GM12873 (cell line): ENCODE measurements around the gene JARID2.

Experiments
- CTCF ChIP-seq: IDR thresholded peaks from 2 replicates; pipeline ENCODE4 v1.5.1; 2012; ENCODE audit warnings: low read depth, mild to moderate bottlenecking, moderate library complexity, low read length, control low read depth; ENCODE audit not compliant: insufficient read depth; ENCODE audit errors: missing control alignments

Gene JARID2

GRCh38 chr6:15457121-15457650 is 211.3 kb downstream of the JARID2 start:
- TF ChIP-seq CTCF, result no peak

DNA sequence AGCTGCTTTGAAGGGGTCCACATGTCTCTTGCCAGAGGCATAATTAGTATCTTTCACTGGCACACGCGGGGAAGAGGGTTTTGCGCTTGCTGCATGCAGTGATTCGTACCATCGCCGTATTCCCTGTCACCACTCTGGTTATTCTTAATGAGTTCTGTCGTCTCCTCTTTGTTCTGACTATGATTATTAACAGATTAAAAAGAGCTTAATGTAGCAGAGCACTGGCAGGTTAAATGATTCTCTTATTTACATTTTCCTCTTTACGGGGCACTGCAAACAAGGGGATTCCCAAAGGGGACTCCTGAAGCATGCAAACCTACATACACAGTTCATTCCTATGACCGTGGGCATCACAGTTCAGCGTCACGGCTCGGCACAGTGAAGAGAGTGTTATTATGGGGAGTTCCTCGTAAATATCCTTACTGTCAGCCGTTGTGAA is 212.2 kb downstream of the JARID2 start:
- no peak for TF ChIP-seq CTCF

- no peak for TF ChIP-seq CTCF
Measured at GRCh38 chr6:15460110-15460727, 214.3 kb downstream of the JARID2 start.

DNA sequence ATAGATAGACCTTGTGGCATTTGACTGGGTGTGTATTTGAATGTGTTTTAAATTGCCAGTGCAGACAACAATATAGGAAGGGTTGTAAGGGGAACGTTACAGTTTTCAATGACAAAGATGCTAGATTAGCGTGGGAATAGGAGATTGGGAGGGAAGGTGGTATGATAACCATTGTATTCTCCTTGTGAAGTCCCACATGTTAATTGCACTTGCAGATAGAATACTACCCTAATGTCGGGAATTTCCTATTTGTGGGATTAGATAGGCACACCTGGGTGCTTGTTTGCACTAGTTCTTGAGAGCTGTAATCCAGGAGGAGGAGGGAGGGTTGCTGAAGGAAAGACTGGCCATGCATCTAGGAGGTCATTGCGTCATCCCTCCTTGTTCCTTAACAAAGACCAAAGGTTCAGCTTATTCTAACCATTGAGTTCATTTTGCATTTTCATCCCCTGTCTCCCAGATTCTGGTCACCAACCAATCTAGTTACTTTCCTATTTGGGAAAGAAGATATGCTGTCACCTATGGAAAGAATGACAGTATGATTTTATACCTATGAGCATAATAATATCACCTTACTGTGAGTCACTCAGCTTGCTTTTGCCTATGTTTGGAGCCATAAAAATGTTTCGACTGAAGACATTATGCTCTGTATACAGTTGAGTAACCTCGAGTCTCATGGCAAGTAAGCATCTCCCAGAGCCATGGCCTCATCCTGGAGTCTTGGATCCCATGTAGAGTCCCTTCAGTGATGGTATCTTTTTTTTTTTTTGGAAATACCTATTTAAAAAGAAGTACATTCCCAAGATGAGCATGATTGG is 215.5 kb downstream of the JARID2 start:
- TF ChIP-seq CTCF, result no peak

GRCh38 chr6:15462256-15462655 is 216.4 kb downstream of the JARID2 start:
- TF ChIP-seq CTCF, result no peak

DNA sequence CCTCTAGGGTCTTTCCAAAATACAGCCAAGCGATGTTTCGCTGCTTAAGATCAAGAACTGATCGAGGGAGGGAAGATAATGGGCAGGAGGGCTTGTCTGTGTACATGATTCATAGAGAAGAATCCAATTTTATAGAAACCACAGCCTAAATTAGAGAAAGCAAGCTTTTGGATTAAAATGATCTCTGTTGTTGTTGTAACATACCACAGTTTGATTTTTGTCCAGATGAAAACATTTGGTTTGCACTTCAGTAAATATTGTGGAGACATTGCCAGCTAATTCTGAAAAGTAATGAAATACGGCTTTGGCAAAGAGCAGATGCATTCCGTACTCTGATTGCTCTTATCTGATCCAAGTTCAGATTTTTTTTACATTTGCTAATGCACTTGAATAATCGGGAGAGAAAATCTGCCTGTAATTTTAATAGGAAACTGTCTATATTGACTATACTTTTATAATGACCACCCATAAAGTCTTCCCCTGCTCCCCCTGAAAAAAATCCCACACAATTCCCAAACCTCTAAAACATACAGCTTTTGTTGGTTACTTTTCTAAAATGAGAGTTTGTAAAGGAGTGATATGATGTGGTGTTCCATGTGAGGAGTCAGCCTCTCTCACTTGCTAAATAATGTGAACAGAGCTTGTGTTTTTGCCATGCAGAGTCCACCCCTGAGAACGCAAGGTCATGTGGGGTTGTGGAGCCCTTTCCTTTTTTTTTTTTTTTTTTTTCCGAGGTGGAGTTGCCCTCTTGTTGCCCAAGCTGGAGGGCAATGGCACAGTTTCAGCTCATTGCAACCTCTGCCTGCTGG is 217.1 kb downstream of the JARID2 start:
- no peak for TF ChIP-seq CTCF
